HUES6 (cell line): Measurements from ENCODE around the gene TCEAL3.

Experiments used
- H3K27ac ChIP-seq: 2 replicates; pipeline ENCODE4 v1.7.0; 2013; ENCODE audit warnings: low read depth, mild to moderate bottlenecking, low read length, inconsistent platforms
- H3K27me3 ChIP-seq: 2 replicates; pipeline ENCODE4 v1.6.1; 2013; ENCODE audit warnings: low read length; ENCODE audit not compliant: control insufficient read depth, insufficient read depth
- H3K36me3 ChIP-seq: 2 replicates; pipeline ENCODE4 v1.6.1; 2013; ENCODE audit warnings: low read length; ENCODE audit not compliant: control insufficient read depth, insufficient read depth
- H3K4me1 ChIP-seq: 2 replicates; pipeline ENCODE4 v1.6.1; 2013; ENCODE audit warnings: low read length; ENCODE audit not compliant: control insufficient read depth, insufficient read depth
- H3K4me3 ChIP-seq: 2 replicates; pipeline ENCODE4 v1.5.1; 2013; ENCODE audit warnings: low read depth, low read length
- H3K9ac ChIP-seq: one replicate; pipeline ENCODE4 v1.6.1; 2013; ENCODE audit warnings: mild to moderate bottlenecking, low read length
- H3K9me3 ChIP-seq: 2 replicates; pipeline ENCODE4 v1.6.1; 2013; ENCODE audit warnings: low read depth, low read length; ENCODE audit not compliant: control insufficient read depth, insufficient read depth

The TCEAL3 gene

GRCh38 chrX:103607364-103608305 is at the start of gene TCEAL3:
TSS of gene TCEAL3 (plus strand) at chrX:103607963. CDS start at chrX:103609065, 1,102 bp downstream.
- Histone ChIP-seq H3K9me3 (no peaks in the 10 kb centered on the region), H3K36me3 (peaks cover 4% of the 10 kb centered on the region; the same call in 1 of the 2 replicates), H3K9ac (peak within 1 kb of the TSS; percentile 70), H3K4me3 (peak within 1 kb of the TSS; percentile 78), H3K27me3 (peaks cover 45% of the 10 kb centered on the region), H3K27ac (no peak within 1 kb of the TSS; the same call in 1 of the 2 replicates), H3K4me1 (peaks cover 11% of the 10 kb centered on the region; the same call in 1 of the 2 replicates)

- no peak overlapping the region for H3K9ac ChIP-seq
- H3K36me3 ChIP-seq: no peaks in the 10 kb centered on the region
- no peaks in the 10 kb centered on the region for H3K9me3 ChIP-seq
- H3K4me1 ChIP-seq: peaks cover 9% of the 10 kb centered on the region; the same call in 1 of the 2 replicates
- H3K4me3 ChIP-seq: no peak overlapping the region
- H3K27me3 ChIP-seq: peaks cover 7% of the 10 kb centered on the region; the same call in 1 of the 2 replicates
- no peak overlapping the region for H3K27ac ChIP-seq
These were observed 47.5 kb upstream of the TCEAL3 start for GRCh38 chrX:103560256-103560655.

- Histone ChIP-seq H3K4me3 (no peak overlapping the region), H3K27ac (no peak overlapping the region), H3K9me3 (no peaks in the 10 kb centered on the region), H3K4me1 (0 out of 2 replicates have a peak, but pooled peaks cover 3% of the 10 kb centered on the region), H3K27me3 (peaks cover 4% of the 10 kb centered on the region; the same call in 1 of the 2 replicates), H3K9ac (no peak overlapping the region), H3K36me3 (no peaks in the 10 kb centered on the region)
These were observed 45.0 kb upstream of the TCEAL3 start for GRCh38 chrX:103562801-103563200.

- Histone ChIP-seq H3K9me3 (no peaks in the 10 kb centered on the region), H3K9ac (no peak overlapping the region), H3K27me3 (peaks cover 4% of the 10 kb centered on the region; the same call in 1 of the 2 replicates), H3K4me1 (0 out of 2 replicates have a peak, but pooled peaks cover 3% of the 10 kb centered on the region), H3K36me3 (no peaks in the 10 kb centered on the region), H3K4me3 (no peak overlapping the region), H3K27ac (no peak overlapping the region)
These were observed 42.6 kb upstream of the TCEAL3 start for GRCh38 chrX:103565197-103565596.

GRCh38 chrX:103565752-103566151 is 42.0 kb upstream of the TCEAL3 start:
- peaks cover 7% of the 10 kb centered on the region; the same call in 1 of the 2 replicates for H3K27me3 ChIP-seq
- H3K27ac ChIP-seq: no peak overlapping the region
- no peak overlapping the region for H3K9ac ChIP-seq
- no peaks in the 10 kb centered on the region for H3K9me3 ChIP-seq
- no peak overlapping the region for H3K4me3 ChIP-seq
- H3K4me1 ChIP-seq: 0 out of 2 replicates have a peak, but pooled peaks cover 3% of the 10 kb centered on the region
- no peaks in the 10 kb centered on the region for H3K36me3 ChIP-seq

- no peaks in the 10 kb centered on the region for H3K4me1 ChIP-seq
- H3K9me3 ChIP-seq: no peaks in the 10 kb centered on the region
- H3K27ac ChIP-seq: no peak overlapping the region
- no peak overlapping the region for H3K9ac ChIP-seq
- H3K4me3 ChIP-seq: no peak overlapping the region
- H3K27me3 ChIP-seq: peaks cover 15% of the 10 kb centered on the region; the same call in 1 of the 2 replicates
- H3K36me3 ChIP-seq: no peaks in the 10 kb centered on the region
These were observed 36.6 kb upstream of the TCEAL3 start for GRCh38 chrX:103571121-103571520.

GRCh38 chrX:103571726-103572125 is 36.0 kb upstream of the TCEAL3 start:
- Histone ChIP-seq H3K9me3 (no peaks in the 10 kb centered on the region), H3K4me3 (no peak overlapping the region), H3K27ac (no peak overlapping the region), H3K9ac (no peak overlapping the region), H3K27me3 (peaks cover 15% of the 10 kb centered on the region; the same call in 1 of the 2 replicates), H3K36me3 (no peaks in the 10 kb centered on the region), H3K4me1 (no peaks in the 10 kb centered on the region)

- Histone ChIP-seq H3K4me1 (no peaks in the 10 kb centered on the region), H3K27me3 (peaks cover 15% of the 10 kb centered on the region; the same call in 1 of the 2 replicates), H3K9ac (no peak overlapping the region), H3K36me3 (no peaks in the 10 kb centered on the region), H3K27ac (no peak overlapping the region), H3K4me3 (no peak overlapping the region), H3K9me3 (no peaks in the 10 kb centered on the region)
These were observed 34.6 kb upstream of the TCEAL3 start for GRCh38 chrX:103573202-103573601.

- Histone ChIP-seq H3K27ac (no peak overlapping the region), H3K27me3 (peaks cover 12% of the 10 kb centered on the region; the same call in 1 of the 2 replicates), H3K9me3 (no peaks in the 10 kb centered on the region), H3K4me3 (peak overlapping the region; percentile 100), H3K9ac (no peak overlapping the region), H3K4me1 (no peaks in the 10 kb centered on the region), H3K36me3 (peaks cover 19% of the 10 kb centered on the region)
These were observed 23.2 kb upstream of the TCEAL3 start for GRCh38 chrX:103584596-103584995.

- Histone ChIP-seq H3K4me3 (peak within 1 kb of the TSS; percentile 100), H3K27me3 (peaks cover 7% of the 10 kb centered on the region; the same call in 1 of the 2 replicates), H3K4me1 (no peaks in the 10 kb centered on the region), H3K9me3 (no peaks in the 10 kb centered on the region), H3K9ac (peak within 1 kb of the TSS; percentile 90), H3K36me3 (peaks cover 19% of the 10 kb centered on the region), H3K27ac (peak within 1 kb of the TSS; percentile 7; the same call in 1 of the 2 replicates)
These were observed 22.1 kb upstream of the TCEAL3 start, which contains the start of gene TCEAL4 for GRCh38 chrX:103585411-103586313. TSS of gene TCEAL4 (plus strand) at chrX:103585515. CDS start at chrX:103586676, 1,161 bp downstream.
